ENCODE measurements around the gene CD82. TPM values are rescaled to one million over a fixed set of nuclear protein-coding genes. Genes with fewer than 3 reads are reported as not detected.
A peak's percentile ranks its signal among the peaks of the same experiment; 100 is the strongest.

Gene CD82
- total and polyA plus RNA-seq, 7 experiments from 2014 or later, result 36.4 to 319 (median 57.2) TPM

DNA sequence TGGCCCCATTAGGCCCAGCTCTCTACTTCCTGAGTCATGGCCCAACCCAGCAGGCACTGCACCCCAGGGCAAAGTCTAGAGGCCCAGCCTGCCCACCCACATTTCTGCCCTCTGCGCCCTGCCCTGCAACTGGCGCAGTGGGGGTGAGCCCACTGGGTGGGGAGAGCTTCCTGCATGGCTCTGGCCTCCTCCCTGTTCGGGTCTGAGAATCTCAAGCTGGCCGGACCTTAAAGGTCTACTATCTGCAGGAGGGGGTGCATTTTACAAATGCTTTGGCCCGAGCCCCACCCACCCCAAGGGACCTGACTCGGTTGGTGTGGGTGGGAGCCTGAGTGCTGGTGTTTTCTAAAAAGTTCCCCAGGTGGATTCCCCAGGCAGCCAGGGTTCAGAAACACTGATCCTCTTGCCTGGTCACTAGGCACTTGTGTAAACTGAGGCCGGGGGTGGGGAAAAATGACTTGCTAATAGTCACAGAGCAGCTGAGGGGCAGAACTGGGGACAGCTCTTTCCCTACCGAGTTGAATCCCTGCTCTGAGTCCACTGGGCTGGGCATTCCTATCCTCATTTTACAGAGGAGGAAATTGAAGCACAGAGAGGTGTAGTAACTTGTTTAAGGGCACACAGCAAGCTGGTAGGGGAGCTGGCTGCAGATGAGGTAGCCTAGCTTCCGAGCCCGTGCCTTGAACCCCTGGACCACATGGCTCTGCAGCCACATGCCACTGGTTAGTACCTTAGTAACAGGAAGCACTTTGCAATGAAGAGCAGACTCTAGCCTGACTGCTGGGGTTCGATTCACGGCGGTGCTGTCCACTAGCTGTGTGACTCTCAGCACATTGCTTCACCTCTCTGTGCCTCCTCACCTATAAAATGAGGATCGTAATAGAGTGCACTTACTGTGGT is 36.3 kb downstream of the CD82 start:
- Mint-ChIP-seq H3K36me3 (peaks cover 0 to 33% (median 15%) of the 10 kb centered on the region in 5 donors), H3K4me3 (no peak overlapping the region), H3K27ac (peak overlapping the region in 4 of 9 donors; percentile 43 to 65 (median 53)), H3K4me1 (peaks cover 9 to 56% (median 24%) of the 10 kb centered on the region in 7 donors), H3K27me3 (no peaks in the 10 kb centered on the region), H3K9me3 (no peaks in the 10 kb centered on the region)
- ATAC-seq, result no peak
- Histone ChIP-seq H3K27me3 (ENCODE audit: control insufficient read depth in 2 of 2, insufficient read depth in 2 of 2, low read length in 2 of 2) (no peaks in the 10 kb centered on the region), H3K27ac (ENCODE audit: low read depth, low read length) (no peak overlapping the region), H3K36me3 (ENCODE audit: control insufficient read depth in 2 of 3, insufficient read depth in 3 of 3, low read length in 3 of 3) (peaks cover 0 to 23% (median 0%) of the 10 kb centered on the region in 3 experiments), H3K4me3 (ENCODE audit: low read length) (no peak overlapping the region), H3K4me1 (ENCODE audit: control insufficient read depth in 2 of 2, insufficient read depth in 2 of 2, low read length in 2 of 2) (peaks cover 13 to 16% of the 10 kb centered on the region in 2 donors), H3K9me3 (ENCODE audit: control insufficient read depth in 2 of 3, low read length in 3 of 3) (no peaks in the 10 kb centered on the region)
- CTCF ChIA-PET, result interaction anchor here (0.9 to 1.4 kb wide), 2 partner anchors 45 to 330 kb away, joined by 3 to 4 read pairs; no protein-coding TSS in a partner anchor
- DNase-seq, result peak in 1 of 9 donors; percentile 44
- intact Hi-C loops (cut with micrococcal nuclease), result no loop called here
- POLR2A ChIA-PET, result interaction anchor here (0.7 to 1.0 kb wide), 3 partner anchors 9 to 36 kb away, joined by 3 to 4 read pairs (median 3); no protein-coding TSS in a partner anchor

DNA sequence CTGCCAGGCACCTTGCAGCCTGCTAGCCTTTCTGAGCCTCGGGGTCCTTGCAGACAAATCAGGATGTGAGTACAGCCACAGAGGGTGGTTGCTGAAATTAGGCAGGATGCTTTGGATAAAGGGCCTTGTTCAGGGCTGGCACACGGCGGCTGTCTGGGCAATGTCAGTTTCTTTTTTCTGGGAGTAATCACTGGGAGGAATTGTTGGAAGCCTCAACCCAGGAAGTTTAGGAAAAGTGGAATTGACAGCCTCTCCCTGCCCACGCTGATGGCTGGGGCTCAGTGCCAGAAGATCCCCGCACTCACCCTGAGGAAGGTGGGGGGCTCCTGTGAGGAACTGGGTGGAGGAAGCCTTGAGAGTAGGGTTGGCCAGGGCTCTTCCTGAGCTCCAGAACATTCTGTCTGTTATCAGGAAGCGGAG is 37.4 kb downstream of the CD82 start:
- ChIA-PET CTCF (interaction anchor here (1.2 to 1.4 kb wide), 2 partner anchors 34 to 46 kb away, joined by 3 to 4 read pairs; no protein-coding TSS in a partner anchor), POLR2A (no interaction called here)
- peaks cover under 1 to 4% of the 10 kb centered on the region in 2 donors for H3K4me1 ChIP-seq (ENCODE audit: control insufficient read depth in 2 of 2, insufficient read depth in 2 of 2, low read length in 2 of 2)
- no peak overlapping the region for H3K27ac ChIP-seq (ENCODE audit: low read depth, low read length)
- H3K9me3 ChIP-seq (ENCODE audit: control insufficient read depth in 2 of 3, low read length in 3 of 3), result no peaks in the 10 kb centered on the region
- ATAC-seq, result no peak
- DNase-seq, result no peak
- Mint-ChIP-seq H3K4me1 (peaks cover 5 to 57% (median 18%) of the 10 kb centered on the region in 7 donors), H3K4me3 (no peak overlapping the region), H3K9me3 (no peaks in the 10 kb centered on the region), H3K27ac (peak overlapping the region in 1 of 9 donors; percentile 47), H3K36me3 (peaks cover 0 to 42% (median 15%) of the 10 kb centered on the region in 5 donors), H3K27me3 (no peaks in the 10 kb centered on the region)
- peaks cover 0 to 23% (median 0%) of the 10 kb centered on the region in 3 experiments for H3K36me3 ChIP-seq (ENCODE audit: control insufficient read depth in 2 of 3, insufficient read depth in 3 of 3, low read length in 3 of 3)
- H3K4me3 ChIP-seq (ENCODE audit: low read length), result no peak overlapping the region
- intact Hi-C loops (cut with micrococcal nuclease), result no loop called here
- no peaks in the 10 kb centered on the region for H3K27me3 ChIP-seq (ENCODE audit: control insufficient read depth in 2 of 2, insufficient read depth in 2 of 2, low read length in 2 of 2)

DNA sequence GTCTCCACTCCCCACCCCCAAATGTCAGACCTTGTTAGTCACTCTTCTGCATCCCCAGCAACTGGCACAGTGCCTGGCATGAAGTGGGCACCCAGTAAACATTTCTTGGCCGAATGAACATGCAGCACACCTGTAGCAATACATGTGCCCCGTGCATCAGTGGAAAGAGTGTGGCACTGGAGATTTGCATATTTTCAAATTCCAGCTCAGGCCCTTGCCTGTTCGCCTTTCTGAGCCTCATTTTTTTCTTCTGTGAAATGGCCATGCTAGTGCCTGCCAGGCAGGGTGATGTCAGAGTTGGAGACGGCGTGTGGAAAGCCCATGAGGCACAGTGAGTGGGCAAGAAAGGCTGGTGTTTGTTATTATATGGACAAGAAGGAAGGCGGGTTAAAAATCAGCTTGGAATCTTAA is 38.7 kb downstream of the CD82 start:
- Mint-ChIP-seq H3K4me3 (no peak overlapping the region), H3K4me1 (peaks cover 15 to 60% (median 24%) of the 10 kb centered on the region in 7 donors)
- intact Hi-C loops (cut with micrococcal nuclease), result no loop called here

DNA sequence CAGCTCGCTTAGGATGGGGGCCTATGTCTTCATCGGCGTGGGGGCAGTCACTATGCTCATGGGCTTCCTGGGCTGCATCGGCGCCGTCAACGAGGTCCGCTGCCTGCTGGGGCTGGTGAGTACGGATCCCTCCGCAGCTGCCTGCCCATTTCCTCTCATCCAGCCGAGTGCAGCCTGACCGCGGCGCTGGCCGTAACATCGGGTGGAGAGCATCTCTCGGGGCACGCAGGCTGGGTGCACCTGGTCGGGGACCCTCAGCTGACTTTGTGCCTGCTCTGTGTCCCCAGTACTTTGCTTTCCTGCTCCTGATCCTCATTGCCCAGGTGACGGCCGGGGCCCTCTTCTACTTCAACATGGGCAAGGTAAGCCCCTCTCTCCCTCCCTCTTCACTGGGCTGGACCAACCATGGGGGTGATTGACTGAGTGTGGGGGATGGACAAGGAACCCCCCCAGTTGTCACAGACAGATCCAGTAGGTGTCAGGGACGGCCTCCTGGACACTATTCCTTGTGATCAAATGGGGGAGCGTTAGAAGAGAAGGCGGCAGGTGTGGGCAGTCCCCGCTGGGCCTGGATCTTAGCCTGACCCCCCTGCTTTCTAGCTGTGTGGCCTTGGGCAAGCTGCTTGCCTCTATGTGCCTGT is 39.7 kb downstream of the CD82 start:
- DNase-seq, result no peak
- ChIA-PET POLR2A (no interaction called here), CTCF (no interaction called here)
- no peak for ATAC-seq
- Histone ChIP-seq H3K9me3 (ENCODE audit: control insufficient read depth in 2 of 3, low read length in 3 of 3) (no peaks in the 10 kb centered on the region), H3K4me3 (ENCODE audit: low read length) (no peak overlapping the region), H3K4me1 (ENCODE audit: control insufficient read depth in 2 of 2, insufficient read depth in 2 of 2, low read length in 2 of 2) (peaks cover 17 to 23% of the 10 kb centered on the region in 2 donors), H3K27me3 (ENCODE audit: control insufficient read depth in 2 of 2, insufficient read depth in 2 of 2, low read length in 2 of 2) (no peaks in the 10 kb centered on the region), H3K27ac (ENCODE audit: low read depth, low read length) (no peak overlapping the region), H3K36me3 (ENCODE audit: control insufficient read depth in 2 of 3, insufficient read depth in 3 of 3, low read length in 3 of 3) (peaks cover 0 to 23% (median 0%) of the 10 kb centered on the region in 3 experiments)
- H3K9me3 Mint-ChIP-seq, result no peaks in the 10 kb centered on the region
- H3K4me3 Mint-ChIP-seq, result no peak overlapping the region
- no peaks in the 10 kb centered on the region for H3K27me3 Mint-ChIP-seq
- peak overlapping the region in 3 of 9 donors; percentile 45 to 64 (median 59) for H3K27ac Mint-ChIP-seq
- intact Hi-C loops (cut with micrococcal nuclease), result no loop called here
- H3K36me3 Mint-ChIP-seq, result peaks cover 0 to 44% (median 15%) of the 10 kb centered on the region in 5 donors
- peaks cover 25 to 61% (median 30%) of the 10 kb centered on the region in 7 donors for H3K4me1 Mint-ChIP-seq

More for the DNA sequence above, 38.7 kb downstream of the CD82 start:
- Mint-ChIP-seq H3K27ac (peak overlapping the region in 6 of 9 donors; percentile 4 to 81 (median 46)), H3K9me3 (no peaks in the 10 kb centered on the region), H3K27me3 (no peaks in the 10 kb centered on the region), H3K36me3 (peaks cover 0 to 44% (median 15%) of the 10 kb centered on the region in 5 donors)
- no peaks in the 10 kb centered on the region for H3K9me3 ChIP-seq (ENCODE audit: control insufficient read depth in 2 of 3, low read length in 3 of 3)
- DNase-seq (no peak), ATAC-seq (no peak)
- H3K36me3 ChIP-seq (ENCODE audit: control insufficient read depth in 2 of 3, insufficient read depth in 3 of 3, low read length in 3 of 3), result peaks cover 0 to 23% (median 0%) of the 10 kb centered on the region in 3 experiments
- CTCF ChIA-PET, result no interaction called here
- POLR2A ChIA-PET, result interaction anchor here (0.6 kb wide), 1 partner anchor 10 kb away, joined by 3 read pairs; no protein-coding TSS in a partner anchor
- H3K4me3 ChIP-seq (ENCODE audit: low read length), result no peak overlapping the region
- no peaks in the 10 kb centered on the region for H3K27me3 ChIP-seq (ENCODE audit: control insufficient read depth in 2 of 2, insufficient read depth in 2 of 2, low read length in 2 of 2)
- peaks cover 7 to 12% of the 10 kb centered on the region in 2 donors for H3K4me1 ChIP-seq (ENCODE audit: control insufficient read depth in 2 of 2, insufficient read depth in 2 of 2, low read length in 2 of 2)
- H3K27ac ChIP-seq (ENCODE audit: low read depth, low read length), result no peak overlapping the region

DNA sequence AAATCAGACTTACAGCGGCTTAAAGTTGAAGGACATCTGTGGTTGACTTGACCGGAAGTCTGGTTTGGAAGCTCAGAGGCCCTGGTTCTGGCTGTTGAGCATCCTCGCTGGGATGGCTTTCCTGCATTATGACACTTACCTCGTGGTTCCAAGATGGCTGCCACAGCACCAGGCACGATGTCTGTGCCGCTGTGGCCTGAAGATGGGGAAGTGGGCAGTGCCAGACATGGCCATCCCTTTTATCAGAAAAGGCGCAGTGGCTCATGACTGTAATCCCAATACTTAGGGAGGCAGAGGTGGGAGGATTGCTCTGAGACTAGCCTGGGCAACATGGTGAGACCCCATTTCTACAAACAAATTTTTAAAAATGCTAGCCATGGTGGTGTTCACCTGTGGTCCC is 40.5 kb downstream of the CD82 start:
- ATAC-seq (no peak), DNase-seq (no peak)
- Histone ChIP-seq H3K36me3 (ENCODE audit: control insufficient read depth in 2 of 3, insufficient read depth in 3 of 3, low read length in 3 of 3) (peaks cover 0 to 23% (median 0%) of the 10 kb centered on the region in 3 experiments), H3K4me3 (ENCODE audit: low read length) (no peak overlapping the region), H3K4me1 (ENCODE audit: control insufficient read depth in 2 of 2, insufficient read depth in 2 of 2, low read length in 2 of 2) (peaks cover 21 to 30% of the 10 kb centered on the region in 2 donors), H3K27me3 (ENCODE audit: control insufficient read depth in 2 of 2, insufficient read depth in 2 of 2, low read length in 2 of 2) (no peaks in the 10 kb centered on the region), H3K27ac (ENCODE audit: low read depth, low read length) (no peak overlapping the region), H3K9me3 (ENCODE audit: control insufficient read depth in 2 of 3, low read length in 3 of 3) (no peaks in the 10 kb centered on the region)
- H3K27ac Mint-ChIP-seq, result peak overlapping the region in 3 of 9 donors; percentile 43 to 93 (median 45)
- ChIA-PET POLR2A (no interaction called here), CTCF (no interaction called here)
- H3K4me1 Mint-ChIP-seq, result peaks cover 29 to 63% (median 33%) of the 10 kb centered on the region in 7 donors
- no peaks in the 10 kb centered on the region for H3K9me3 Mint-ChIP-seq
- H3K4me3 Mint-ChIP-seq, result no peak overlapping the region
- H3K27me3 Mint-ChIP-seq, result no peaks in the 10 kb centered on the region
- intact Hi-C loops (cut with micrococcal nuclease), result no loop called here
- peaks cover 0 to 46% (median 15%) of the 10 kb centered on the region in 5 donors for H3K36me3 Mint-ChIP-seq

DNA sequence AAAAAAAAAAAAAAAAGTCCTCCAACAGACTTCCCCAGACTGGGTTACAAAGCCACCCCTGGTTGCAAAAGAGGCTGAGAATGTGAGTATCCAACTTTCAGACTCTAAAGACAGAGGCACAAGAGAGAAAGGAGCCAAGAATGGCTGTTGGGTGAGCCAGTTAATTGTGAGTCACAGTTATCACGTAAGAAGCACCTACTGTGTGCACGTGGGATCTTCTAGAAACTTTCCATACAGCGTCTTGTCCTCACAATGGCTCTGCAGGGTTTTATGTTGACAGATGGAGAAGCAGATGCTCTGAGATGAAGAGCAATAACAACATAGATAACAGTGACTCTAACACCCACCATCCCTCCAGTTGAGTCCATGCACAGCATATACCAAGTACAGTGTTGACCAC is 41.0 kb downstream of the CD82 start:
- no peaks in the 10 kb centered on the region for H3K9me3 Mint-ChIP-seq
- POLR2A ChIA-PET, result interaction anchor here (1.3 kb wide), 1 partner anchor 9 kb away, joined by 3 read pairs; no protein-coding TSS in a partner anchor
- H3K27ac Mint-ChIP-seq, result peak overlapping the region in 5 of 9 donors; percentile 58 to 93 (median 83)
- H3K4me1 Mint-ChIP-seq, result peaks cover 30 to 66% (median 38%) of the 10 kb centered on the region in 7 donors
- H3K9me3 ChIP-seq (ENCODE audit: control insufficient read depth in 2 of 3, low read length in 3 of 3), result no peaks in the 10 kb centered on the region
- ATAC-seq, result no peak
- H3K27me3 Mint-ChIP-seq, result no peaks in the 10 kb centered on the region
- DNase-seq, result no peak
- intact Hi-C loops (cut with micrococcal nuclease), result no loop called here
- CTCF ChIA-PET, result no interaction called here
- H3K36me3 ChIP-seq (ENCODE audit: control insufficient read depth in 2 of 3, insufficient read depth in 3 of 3, low read length in 3 of 3), result peaks cover 0 to 23% (median 0%) of the 10 kb centered on the region in 3 experiments
- H3K4me3 Mint-ChIP-seq, result peak overlapping the region in 1 of 10 donors; percentile 34
- no peak overlapping the region for H3K27ac ChIP-seq (ENCODE audit: low read depth, low read length)
- no peak overlapping the region for H3K4me3 ChIP-seq (ENCODE audit: low read length)
- peaks cover 26 to 35% of the 10 kb centered on the region in 2 donors for H3K4me1 ChIP-seq (ENCODE audit: control insufficient read depth in 2 of 2, insufficient read depth in 2 of 2, low read length in 2 of 2)
- H3K36me3 Mint-ChIP-seq, result peaks cover 0 to 46% (median 15%) of the 10 kb centered on the region in 5 donors
- no peaks in the 10 kb centered on the region for H3K27me3 ChIP-seq (ENCODE audit: control insufficient read depth in 2 of 2, insufficient read depth in 2 of 2, low read length in 2 of 2)

All from naive thymus-derived CD4-positive, alpha-beta T cell (primary cell).